Measurements from ENCODE around the gene FBXO3. TPM values are rescaled to one million over a fixed set of nuclear protein-coding genes. Genes with fewer than 3 reads are reported as not detected.

Gene FBXO3
- total RNA-seq, 3 donors from 2014 or later (not counting 1 experiment from before 2014, with no cell fraction given) = 54.9 to 64.7 (median 56.2) TPM

DNA sequence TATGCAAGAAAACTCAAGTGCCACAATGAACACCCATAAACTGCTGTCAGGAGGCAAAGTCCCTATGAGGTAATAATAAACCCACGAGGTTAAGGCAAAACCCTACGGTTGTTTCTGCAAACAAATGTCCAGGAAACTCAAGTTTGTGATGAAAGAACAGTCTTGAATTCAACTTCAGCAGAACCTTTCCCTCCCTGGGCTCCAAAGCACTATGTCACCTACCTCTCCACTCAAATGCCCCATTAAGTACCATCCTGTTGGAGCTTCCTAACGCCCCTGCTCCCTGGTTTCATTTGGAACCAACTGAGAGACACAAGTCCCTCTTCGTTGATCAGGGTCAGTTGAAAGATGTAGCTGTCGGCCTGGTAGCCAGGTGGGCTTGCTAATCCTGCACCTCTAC, 71.1 kb downstream of the FBXO3 start:
- H3K9me3 ChIP-seq (ENCODE audit: control insufficient read depth, insufficient read depth, low read length) = no peaks in the 10 kb centered on the region

DNA sequence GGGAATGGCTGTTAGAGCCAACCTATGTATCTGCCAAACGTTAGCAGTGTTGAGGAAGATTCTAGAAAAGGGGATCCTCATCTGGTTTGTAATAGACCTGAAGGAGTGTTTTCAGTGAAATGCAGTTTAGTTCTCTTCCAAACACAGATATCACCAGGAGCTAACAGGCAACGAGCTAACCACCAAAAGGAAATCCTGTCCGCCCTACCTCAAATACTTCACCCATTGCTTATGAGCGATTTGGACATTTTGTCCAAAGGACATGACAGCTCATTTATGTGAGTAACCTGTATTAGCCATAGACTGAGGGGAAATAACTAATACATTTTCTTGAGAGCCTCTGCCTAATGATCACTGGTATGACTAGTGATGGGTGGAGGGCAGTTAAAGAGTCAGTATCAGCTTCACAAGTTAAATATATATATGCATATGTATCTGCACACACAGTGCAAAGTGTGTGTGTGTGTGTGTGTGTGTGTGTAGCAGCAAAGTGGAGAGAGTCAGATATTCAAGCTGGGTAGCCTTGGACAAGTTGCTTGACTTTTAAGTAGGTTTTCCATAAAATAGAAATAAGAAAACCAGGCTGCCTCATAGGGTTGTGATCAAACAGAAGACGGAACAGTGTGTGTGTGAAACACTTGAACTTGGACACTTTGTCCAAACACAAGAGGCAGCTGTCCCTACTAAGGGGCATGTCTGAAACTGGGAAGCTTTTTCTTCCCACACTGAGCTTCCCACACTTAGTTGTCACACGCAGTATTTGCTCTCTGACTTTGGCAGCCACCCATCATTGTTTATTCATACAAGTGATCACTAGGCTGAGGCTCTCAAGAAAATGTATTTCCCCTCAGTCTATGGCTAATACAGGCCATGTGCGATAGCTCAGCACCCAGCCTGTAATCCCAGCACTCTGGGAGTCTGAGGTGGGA, 72.8 kb downstream of the FBXO3 start:
- peaks cover 12% of the 10 kb centered on the region for H3K4me1 ChIP-seq (ENCODE audit: control insufficient read depth, insufficient read depth, low read length)
- 44% methylated on average over 7 of the region's 7 CpGs for WGBS (ENCODE audit: insufficient coverage)
- H3K27ac ChIP-seq (ENCODE audit: low read length) = no peak overlapping the region
- Mint-ChIP-seq H3K4me3 (peak overlapping the region; percentile 89), H3K27me3 (ENCODE audit: low read depth in 2 of 2) (peaks cover 18% of the 10 kb centered on the region in 2 donors), H3K36me3 (no peaks in the 10 kb centered on the region), H3K27ac (peak overlapping the region; percentile 74 to 80), H3K9me3 (no peaks in the 10 kb centered on the region), H3K4me1 (peaks cover 16 to 20% of the 10 kb centered on the region in 2 donors)
- ATAC-seq (no peak), DNase-seq (no peak)
- H3K27me3 ChIP-seq (ENCODE audit: control insufficient read depth, insufficient read depth, low read length) = no peaks in the 10 kb centered on the region
- TF ChIP-seq, protein P1, sequence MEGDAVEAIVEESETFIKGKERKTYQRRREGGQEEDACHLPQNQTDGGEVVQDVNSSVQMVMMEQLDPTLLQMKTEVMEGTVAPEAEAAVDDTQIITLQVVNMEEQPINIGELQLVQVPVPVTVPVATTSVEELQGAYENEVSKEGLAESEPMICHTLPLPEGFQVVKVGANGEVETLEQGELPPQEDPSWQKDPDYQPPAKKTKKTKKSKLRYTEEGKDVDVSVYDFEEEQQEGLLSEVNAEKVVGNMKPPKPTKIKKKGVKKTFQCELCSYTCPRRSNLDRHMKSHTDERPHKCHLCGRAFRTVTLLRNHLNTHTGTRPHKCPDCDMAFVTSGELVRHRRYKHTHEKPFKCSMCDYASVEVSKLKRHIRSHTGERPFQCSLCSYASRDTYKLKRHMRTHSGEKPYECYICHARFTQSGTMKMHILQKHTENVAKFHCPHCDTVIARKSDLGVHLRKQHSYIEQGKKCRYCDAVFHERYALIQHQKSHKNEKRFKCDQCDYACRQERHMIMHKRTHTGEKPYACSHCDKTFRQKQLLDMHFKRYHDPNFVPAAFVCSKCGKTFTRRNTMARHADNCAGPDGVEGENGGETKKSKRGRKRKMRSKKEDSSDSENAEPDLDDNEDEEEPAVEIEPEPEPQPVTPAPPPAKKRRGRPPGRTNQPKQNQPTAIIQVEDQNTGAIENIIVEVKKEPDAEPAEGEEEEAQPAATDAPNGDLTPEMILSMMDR (IDR thresholded peaks at IDR 0.05) = no peak
- no peaks in the 10 kb centered on the region for H3K9me3 ChIP-seq (ENCODE audit: control insufficient read depth, insufficient read depth, low read length)
- H3K36me3 ChIP-seq (ENCODE audit: control insufficient read depth, insufficient read depth, low read length) = no peaks in the 10 kb centered on the region
- intact Hi-C loops (cut with micrococcal nuclease) = loop anchor here (2.0 kb wide), 3 partner anchors 33 to 737 kb away; partner anchors contain the start of genes CAT and HIPK3
- H3K4me3 ChIP-seq (ENCODE audit: low read length) = peak overlapping the region; percentile 69

More for the DNA sequence above, 71.1 kb downstream of the FBXO3 start:
- H3K27me3 Mint-ChIP-seq (ENCODE audit: low read depth in 2 of 2) = peaks cover 1 to 4% of the 10 kb centered on the region in 2 donors
- no peak for DNase-seq
- H3K27ac Mint-ChIP-seq = no peak overlapping the region
- Histone ChIP-seq H3K36me3 (ENCODE audit: control insufficient read depth, insufficient read depth, low read length) (no peaks in the 10 kb centered on the region), H3K27me3 (ENCODE audit: control insufficient read depth, insufficient read depth, low read length) (no peaks in the 10 kb centered on the region), H3K4me1 (ENCODE audit: control insufficient read depth, insufficient read depth, low read length) (peaks cover 12% of the 10 kb centered on the region), H3K4me3 (ENCODE audit: low read length) (no peak overlapping the region), H3K27ac (ENCODE audit: low read length) (no peak overlapping the region)
- ATAC-seq = no peak
- H3K9me3 Mint-ChIP-seq = no peaks in the 10 kb centered on the region
- TF ChIP-seq, protein P1 (IDR thresholded peaks at IDR 0.05) = no peak
- H3K4me3 Mint-ChIP-seq = no peak overlapping the region
- no peaks in the 10 kb centered on the region for H3K36me3 Mint-ChIP-seq
- H3K4me1 Mint-ChIP-seq = peaks cover 16 to 23% of the 10 kb centered on the region in 2 donors
- 86% methylated on average over 4 of the region's 5 CpGs for WGBS (ENCODE audit: insufficient coverage)
- intact Hi-C loops (cut with micrococcal nuclease) = no loop called here

DNA sequence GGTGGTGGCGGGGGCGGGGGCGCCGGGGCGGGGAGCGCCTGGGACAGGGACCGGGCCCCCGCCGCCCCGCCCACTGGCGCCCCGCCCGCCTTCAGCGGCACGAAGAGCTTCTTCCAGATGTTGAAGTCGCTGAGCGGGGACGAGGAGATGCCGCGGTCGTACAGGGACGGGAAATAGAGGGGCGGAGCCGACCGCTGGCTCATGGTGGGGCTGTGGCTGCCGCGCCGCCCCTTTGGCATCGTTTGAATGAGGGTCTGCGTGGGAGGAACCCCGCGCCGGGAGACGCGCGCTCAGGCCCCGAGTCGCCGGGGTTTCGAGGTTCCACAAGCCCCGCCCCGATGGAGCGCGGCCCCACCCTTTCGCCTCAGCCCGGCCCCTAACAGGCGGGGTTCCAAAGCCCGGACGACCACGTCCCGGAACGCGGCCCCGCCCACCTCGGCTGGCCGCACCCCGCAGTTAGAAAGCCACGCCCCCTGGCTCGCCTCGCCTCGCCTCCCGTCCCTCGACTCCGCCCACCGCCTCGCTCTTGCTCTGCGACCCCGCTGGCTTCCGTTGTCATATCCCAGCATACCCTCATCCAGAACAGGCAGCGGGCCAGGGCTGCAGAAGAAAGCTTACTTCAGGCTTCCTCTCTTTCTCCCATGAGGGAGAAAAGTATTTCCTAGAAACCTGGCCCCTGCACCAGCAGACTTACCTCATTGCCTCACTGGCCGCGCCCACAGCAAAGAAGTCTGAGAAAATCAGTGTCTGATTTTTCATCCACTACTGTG, 73.6 kb downstream of the FBXO3 start, which contains the start of gene C11orf91:
TSS of gene C11orf91 (minus strand) at position 325 of the 770 bp plus-strand sequence. CDS start at position 239, 86 bp downstream.
- H3K9me3 ChIP-seq (ENCODE audit: control insufficient read depth, insufficient read depth, low read length) = no peaks in the 10 kb centered on the region
- Mint-ChIP-seq H3K36me3 (no peaks in the 10 kb centered on the region), H3K4me3 (peak within 1 kb of the TSS; percentile 89), H3K9me3 (no peaks in the 10 kb centered on the region), H3K27ac (peak within 1 kb of the TSS; percentile 74 to 80), H3K27me3 (ENCODE audit: low read depth in 2 of 2) (peaks cover 24 to 25% of the 10 kb centered on the region in 2 donors), H3K4me1 (peaks cover 16% of the 10 kb centered on the region in 2 donors)
- H3K27me3 ChIP-seq (ENCODE audit: control insufficient read depth, insufficient read depth, low read length) = no peaks in the 10 kb centered on the region
- ATAC-seq (peak; percentile 96 to 98 (median 97)), DNase-seq (peak; percentile 95 to 97)
- peak within 1 kb of the TSS; percentile 69 for H3K4me3 ChIP-seq (ENCODE audit: low read length)
- TF ChIP-seq, protein P1 (IDR thresholded peaks at IDR 0.05) = no peak
- H3K4me1 ChIP-seq (ENCODE audit: control insufficient read depth, insufficient read depth, low read length) = peaks cover 12% of the 10 kb centered on the region
- no peaks in the 10 kb centered on the region for H3K36me3 ChIP-seq (ENCODE audit: control insufficient read depth, insufficient read depth, low read length)
- intact Hi-C loops (cut with micrococcal nuclease) = loop anchor here (1.0 to 2.0 kb wide), 4 partner anchors 34 to 738 kb away; partner anchors contain the start of genes CAT, FBXO3 and HIPK3
- no peak within 1 kb of the TSS for H3K27ac ChIP-seq (ENCODE audit: low read length)
- WGBS (ENCODE audit: insufficient coverage) = under 1% methylated on average over 72 of the region's 72 CpGs
